Right lobe of liver (tissue), 6 donors: ENCODE measurements around the gene OPN3. TPM values are rescaled to one million over a fixed set of nuclear protein-coding genes. Genes with fewer than 3 reads are reported as not detected.

ENCODE experiments used
- ATAC-seq, 4 donors: fragments of 200-7000 bp; cut with Tn5 transposase; one replicate each; pipeline ENCODE4 v1.9.1; 2020; ENCODE audit warnings: mild to moderate bottlenecking in 4 of 4, moderate library complexity in 4 of 4
- DNase-seq, 3 donors: peaks; one replicate each; pipeline ENCODE4 v3.0.0-alpha.2; 2020
- H3K27ac ChIP-seq, 3 donors: fragments of 200-600 bp; one replicate each; pipeline ENCODE4 v1.8.0; 2022
- H3K27me3 ChIP-seq, 2 donors: fragments of 200-600 bp; one replicate each; pipeline ENCODE4 v1.8.0; 2022
- H3K36me3 ChIP-seq, 4 donors: fragments of 200-600 bp; sonication (generic) in 1 of 4; one replicate each; pipeline versions ENCODE4 v1.5.1 to v1.8.0; 2017 to 2022; ENCODE audit warnings: control low read depth in 1 of 4
- H3K4me1 ChIP-seq, 4 donors: fragments of 200-600 bp; sonication (generic) in 1 of 4; one replicate each; pipeline versions ENCODE4 v1.5.1 to v1.8.0; 2017 to 2022; ENCODE audit warnings: control low read depth in 1 of 4
- H3K4me3 ChIP-seq, 3 donors: fragments of 200-600 bp; one replicate each; pipeline ENCODE4 v1.8.0; 2022
- H3K9me3 ChIP-seq, 4 donors: fragments of 200-600 bp; sonication (generic) in 1 of 4; one replicate each; pipeline versions ENCODE4 v1.5.1 to v1.8.0; 2017 to 2022; ENCODE audit warnings: control low read depth in 1 of 4
- POLR2A ChIP-seq: fragments of 450-650 bp; IDR thresholded peaks from one replicate; pipeline ENCODE4 v1.6.1; 2017; ENCODE audit warnings: antibody characterized with exemption, mild to moderate bottlenecking
- whole genome bisulfite sequencing: methylation state at CpG from one replicate; pipeline ENCODE4 v1.1.6; 2018; ENCODE audit warnings: low coverage, low lambda C conversion rate; ENCODE audit not compliant: insufficient coverage; ENCODE audit errors: missing lambda C conversion rate; 5-methylcytosine and 5-hydroxymethylcytosine counted together
- intact Hi-C, 2 donors: fragments of 100-400 bp; cut with DNase I; formaldehyde crosslinking; loops; one replicate each; pipeline versions ENCODE4 v1.11.2 to v1.14.1; 2022
- total RNA-seq, 6 experiments: library from RNA; depleted of rRNA in 2 of 6; stranded (reverse); fragments of >200 nt in 2 of 6; fragmentation: NEBNext Ultra II Directional in 3 of 6; extraction: Animal tissue kit (Norgen Biotek cat#: 25700) in 3 of 6; gene quantifications; one replicate each; pipeline versions ENCODE4 v1.1.0 to v1.2.4, GENCODE V29; 2016 to 2023
- TF ChIP-seq, protein P1 (sequence below), 4 donors: fragments of 200-600 bp in 3 of 4; fragments of 450-650 bp in 1 of 4; IDR thresholded peaks; one replicate each; pipeline versions ENCODE4 v1.5.1 to v1.8.0; 2016 to 2022; ENCODE audit warnings: antibody characterized with exemption in 4 of 4, mild to moderate bottlenecking in 2 of 4
- donor health status: DM: no; HTN: yes; CAD: no.
- donor health status: DM: no; HTN: no; CAD: no.
- donor health status: DM: no; HTN: no; CAD: no.
- donor health status: DM: no; HTN: yes; CAD: no.
- donor health status: DM: no; HTN: yes; CAD: no.

The OPN3 gene
- total RNA-seq, 6 experiments from 2014 or later, result 15.7 to 38.2 (median 28.8) TPM

DNA sequence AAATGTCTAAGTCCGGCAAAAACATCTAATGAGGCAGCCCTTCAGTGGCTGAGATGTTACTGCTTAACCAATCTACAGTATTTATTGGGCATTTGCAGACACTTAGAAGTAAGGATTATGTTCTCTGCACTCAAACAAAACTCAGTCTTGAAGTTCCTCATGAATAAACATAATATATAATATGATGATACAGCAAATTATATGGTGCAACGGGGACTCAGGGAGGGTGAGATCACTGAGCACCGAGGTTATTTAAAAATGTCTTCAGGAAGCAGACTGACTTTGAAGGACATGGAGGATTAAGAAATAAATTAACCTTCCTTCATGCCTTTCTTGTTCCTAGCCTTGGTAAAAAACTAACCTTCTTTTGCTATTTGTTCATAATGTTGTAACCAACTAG lies 39.8 kb upstream of the OPN3 start:
- Histone ChIP-seq H3K27ac (no peak overlapping the region), H3K9me3 (no peaks in the 10 kb centered on the region), H3K4me3 (no peak overlapping the region), H3K36me3 (no peaks in the 10 kb centered on the region), H3K4me1 (peaks cover 0 to 20% (median 0%) of the 10 kb centered on the region in 4 donors), H3K27me3 (no peaks in the 10 kb centered on the region)
- intact Hi-C loops, result no loop called here
- no peak for ATAC-seq
- TF ChIP-seq, protein P1, sequence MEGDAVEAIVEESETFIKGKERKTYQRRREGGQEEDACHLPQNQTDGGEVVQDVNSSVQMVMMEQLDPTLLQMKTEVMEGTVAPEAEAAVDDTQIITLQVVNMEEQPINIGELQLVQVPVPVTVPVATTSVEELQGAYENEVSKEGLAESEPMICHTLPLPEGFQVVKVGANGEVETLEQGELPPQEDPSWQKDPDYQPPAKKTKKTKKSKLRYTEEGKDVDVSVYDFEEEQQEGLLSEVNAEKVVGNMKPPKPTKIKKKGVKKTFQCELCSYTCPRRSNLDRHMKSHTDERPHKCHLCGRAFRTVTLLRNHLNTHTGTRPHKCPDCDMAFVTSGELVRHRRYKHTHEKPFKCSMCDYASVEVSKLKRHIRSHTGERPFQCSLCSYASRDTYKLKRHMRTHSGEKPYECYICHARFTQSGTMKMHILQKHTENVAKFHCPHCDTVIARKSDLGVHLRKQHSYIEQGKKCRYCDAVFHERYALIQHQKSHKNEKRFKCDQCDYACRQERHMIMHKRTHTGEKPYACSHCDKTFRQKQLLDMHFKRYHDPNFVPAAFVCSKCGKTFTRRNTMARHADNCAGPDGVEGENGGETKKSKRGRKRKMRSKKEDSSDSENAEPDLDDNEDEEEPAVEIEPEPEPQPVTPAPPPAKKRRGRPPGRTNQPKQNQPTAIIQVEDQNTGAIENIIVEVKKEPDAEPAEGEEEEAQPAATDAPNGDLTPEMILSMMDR (IDR thresholded peaks at IDR 0.05), result no peak
- TF ChIP-seq POLR2A, result no peak
- no peak for DNase-seq
- WGBS, result 60% methylated on average over 3 of the region's 3 CpGs

DNA sequence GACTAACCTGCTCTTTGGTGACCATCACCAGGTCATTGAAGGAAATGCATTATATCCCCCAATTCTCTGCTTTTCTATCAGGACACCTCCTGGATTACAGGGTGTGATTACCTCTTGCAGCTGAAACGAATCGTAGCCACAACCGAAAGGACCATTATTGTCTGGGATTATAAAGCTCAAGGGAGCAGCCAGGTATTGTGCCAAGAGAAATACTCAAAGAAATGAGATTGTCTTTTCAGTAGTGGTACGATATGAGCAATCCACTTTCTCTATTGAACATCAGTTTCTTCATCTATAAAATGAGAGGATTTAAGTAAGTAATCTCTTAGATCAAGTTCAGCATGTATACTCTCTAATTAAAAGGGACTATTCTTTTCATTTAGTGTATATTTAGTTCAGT lies 39.2 kb upstream of the OPN3 start:
- no peaks in the 10 kb centered on the region for H3K9me3 ChIP-seq
- peaks cover 0 to 20% (median 0%) of the 10 kb centered on the region in 4 donors for H3K4me1 ChIP-seq
- no peak for DNase-seq
- intact Hi-C loops, result no loop called here
- no peaks in the 10 kb centered on the region for H3K36me3 ChIP-seq
- no peak for ATAC-seq
- TF ChIP-seq, protein P1 (IDR thresholded peaks at IDR 0.05), result no peak
- TF ChIP-seq POLR2A, result no peak
- no peaks in the 10 kb centered on the region for H3K27me3 ChIP-seq
- WGBS, result 64% methylated on average over 4 of the region's 4 CpGs
- no peak overlapping the region for H3K4me3 ChIP-seq
- no peak overlapping the region for H3K27ac ChIP-seq

DNA sequence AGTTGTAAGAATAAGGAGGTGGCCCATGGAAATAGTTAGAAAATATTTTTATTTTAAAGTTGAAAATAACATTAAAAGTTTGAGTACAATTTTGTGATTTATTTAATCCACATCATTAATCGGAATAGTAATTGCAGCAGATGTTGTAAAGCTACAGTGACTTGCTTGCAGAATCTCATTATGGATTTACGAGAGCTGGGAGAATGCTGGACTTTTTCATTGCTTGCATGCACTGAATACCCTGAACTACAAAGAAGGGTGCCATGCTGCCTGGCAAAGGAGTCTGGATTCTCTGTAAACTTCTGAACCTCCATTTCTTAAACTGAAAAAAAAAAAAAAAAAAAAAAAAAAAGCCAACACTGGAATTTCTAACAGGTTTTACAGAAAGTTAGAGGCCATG lies 38.4 kb upstream of the OPN3 start:
- peaks cover 0 to 12% (median 0%) of the 10 kb centered on the region in 4 donors for H3K4me1 ChIP-seq
- TF ChIP-seq, protein P1 (IDR thresholded peaks at IDR 0.05), result no peak
- TF ChIP-seq POLR2A, result no peak
- no peak overlapping the region for H3K4me3 ChIP-seq
- intact Hi-C loops, result no loop called here
- H3K27ac ChIP-seq, result no peak overlapping the region
- H3K36me3 ChIP-seq, result no peaks in the 10 kb centered on the region
- no peaks in the 10 kb centered on the region for H3K27me3 ChIP-seq
- no peaks in the 10 kb centered on the region for H3K9me3 ChIP-seq
- 85% methylated on average over 2 of the region's 2 CpGs for WGBS
- DNase-seq (no peak), ATAC-seq (no peak)

DNA sequence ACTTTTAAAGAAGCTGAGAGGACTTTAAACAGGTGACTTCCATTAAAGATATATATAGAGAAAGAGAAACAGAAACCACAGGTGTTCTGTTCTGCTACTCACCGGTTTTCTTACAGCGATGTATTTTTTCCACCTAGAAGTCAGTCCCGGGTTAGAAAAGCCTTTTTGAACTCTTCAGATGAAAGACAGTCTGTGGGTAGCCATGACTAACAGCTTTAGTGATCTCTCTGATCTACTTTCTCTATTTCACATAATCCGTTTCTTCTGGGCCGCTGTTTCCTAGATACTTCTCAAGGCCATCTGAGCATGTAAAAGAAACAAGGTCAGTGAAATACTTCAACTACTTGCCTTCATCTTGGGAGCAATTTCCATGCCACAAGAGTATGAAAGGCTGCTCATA lies 37.0 kb upstream of the OPN3 start:
- H3K27ac ChIP-seq, result no peak overlapping the region
- no peak overlapping the region for H3K4me3 ChIP-seq
- TF ChIP-seq POLR2A, result no peak
- TF ChIP-seq, protein P1 (IDR thresholded peaks at IDR 0.05), result no peak
- H3K4me1 ChIP-seq, result no peaks in the 10 kb centered on the region
- H3K27me3 ChIP-seq, result no peaks in the 10 kb centered on the region
- intact Hi-C loops, result no loop called here
- DNase-seq (no peak), ATAC-seq (no peak)
- no peaks in the 10 kb centered on the region for H3K36me3 ChIP-seq
- no peaks in the 10 kb centered on the region for H3K9me3 ChIP-seq
- WGBS, result 80% methylated on average over 5 of the region's 5 CpGs

DNA sequence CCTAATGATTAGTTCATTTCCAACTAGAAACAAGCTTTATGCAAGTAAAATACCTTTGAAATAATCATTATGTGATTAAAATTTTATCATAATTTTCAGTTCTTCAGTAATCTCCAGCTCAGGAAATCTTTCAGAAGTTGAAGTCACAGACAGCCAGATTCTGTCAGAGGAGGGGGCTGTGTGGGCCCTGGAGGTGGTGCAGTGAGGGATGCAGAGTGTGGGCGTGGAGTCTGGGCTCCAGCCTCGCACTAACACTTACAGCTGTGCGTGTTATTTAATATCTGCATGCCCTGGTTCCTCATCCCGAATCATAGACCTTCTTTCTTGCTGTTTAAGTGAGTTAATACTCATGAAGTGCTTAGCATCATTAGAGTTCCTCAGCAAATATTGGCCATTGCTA lies 35.8 kb upstream of the OPN3 start:
- WGBS, result 70% methylated on average over 4 of the region's 4 CpGs
- H3K4me3 ChIP-seq, result no peak overlapping the region
- no peaks in the 10 kb centered on the region for H3K9me3 ChIP-seq
- no peaks in the 10 kb centered on the region for H3K27me3 ChIP-seq
- intact Hi-C loops, result no loop called here
- no peak overlapping the region for H3K27ac ChIP-seq
- no peaks in the 10 kb centered on the region for H3K4me1 ChIP-seq
- no peaks in the 10 kb centered on the region for H3K36me3 ChIP-seq
- no peak for TF ChIP-seq POLR2A
- TF ChIP-seq, protein P1 (IDR thresholded peaks at IDR 0.05), result no peak
- DNase-seq (no peak), ATAC-seq (no peak)
